Measurements from ENCODE around the gene MS4A10.

DNA sequence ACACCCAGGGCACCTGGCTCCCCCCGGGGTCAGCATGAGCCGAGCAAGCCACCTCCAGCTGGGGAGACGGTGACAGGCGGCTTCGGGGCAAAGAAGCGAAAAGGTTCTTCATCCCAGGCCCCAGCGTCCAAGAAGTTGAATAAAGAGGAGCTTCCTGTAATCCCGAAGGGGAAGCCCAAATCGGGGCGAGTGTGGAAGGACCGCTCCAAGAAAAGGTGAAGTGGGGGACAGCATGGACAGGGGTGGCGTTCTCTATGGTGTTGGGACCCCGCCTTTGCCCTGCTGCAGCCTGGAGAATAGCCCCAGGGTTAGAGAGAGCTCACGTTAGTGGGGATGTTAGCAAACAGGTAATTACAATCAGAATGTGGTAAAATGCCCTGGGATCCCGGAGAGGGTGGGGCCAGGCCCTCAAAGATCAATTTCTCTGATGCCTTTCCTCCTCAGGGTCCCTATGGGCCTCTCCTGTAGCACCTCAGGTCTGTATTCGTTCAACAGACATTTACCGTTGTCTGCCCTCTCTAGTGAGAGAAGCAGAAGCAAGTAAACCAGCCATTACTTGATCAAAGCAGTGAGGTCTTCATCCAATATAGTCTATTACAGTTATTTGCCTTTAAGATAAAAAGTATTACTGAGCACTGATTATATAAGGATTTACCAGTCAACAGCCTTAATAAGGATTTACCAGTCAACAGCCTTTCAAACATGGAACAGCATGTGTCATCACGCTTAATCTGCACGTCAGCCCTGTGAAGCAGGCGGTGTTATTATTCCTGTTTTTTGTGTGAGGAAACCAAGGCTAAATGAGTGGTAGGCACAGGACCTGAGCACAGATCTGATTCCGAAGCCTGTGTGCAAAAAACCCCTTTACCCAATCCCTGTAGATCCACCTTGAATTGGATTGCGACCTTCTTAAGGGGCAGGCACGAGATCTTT, 57.8 kb downstream of the MS4A10 start:
- TF ChIP-seq GATA2 (IDR thresholded peaks at IDR 0.05; ENCODE audit: low read depth, low read length): no peak
- no peak for TF ChIP-seq GATA3 (IDR thresholded peaks at IDR 0.05; ENCODE audit: low read depth, low read length)

Measured in SH-SY5Y (cell line).